GM18499 (cell line): ENCODE measurements around the gene OR56A4.

Source experiments
- ATAC-seq: cut with Tn5 transposase; IDR thresholded peaks from one replicate; pipeline ENCODE4 v1.9.1; 2021; ENCODE audit warnings: moderate number of reproducible peaks; ENCODE audit not compliant: insufficient read depth, unreplicated experiment

OR56A4 gene, protein sequence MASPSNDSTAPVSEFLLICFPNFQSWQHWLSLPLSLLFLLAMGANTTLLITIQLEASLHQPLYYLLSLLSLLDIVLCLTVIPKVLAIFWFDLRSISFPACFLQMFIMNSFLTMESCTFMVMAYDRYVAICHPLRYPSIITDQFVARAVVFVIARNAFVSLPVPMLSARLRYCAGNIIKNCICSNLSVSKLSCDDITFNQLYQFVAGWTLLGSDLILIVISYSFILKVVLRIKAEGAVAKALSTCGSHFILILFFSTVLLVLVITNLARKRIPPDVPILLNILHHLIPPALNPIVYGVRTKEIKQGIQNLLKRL

DNA sequence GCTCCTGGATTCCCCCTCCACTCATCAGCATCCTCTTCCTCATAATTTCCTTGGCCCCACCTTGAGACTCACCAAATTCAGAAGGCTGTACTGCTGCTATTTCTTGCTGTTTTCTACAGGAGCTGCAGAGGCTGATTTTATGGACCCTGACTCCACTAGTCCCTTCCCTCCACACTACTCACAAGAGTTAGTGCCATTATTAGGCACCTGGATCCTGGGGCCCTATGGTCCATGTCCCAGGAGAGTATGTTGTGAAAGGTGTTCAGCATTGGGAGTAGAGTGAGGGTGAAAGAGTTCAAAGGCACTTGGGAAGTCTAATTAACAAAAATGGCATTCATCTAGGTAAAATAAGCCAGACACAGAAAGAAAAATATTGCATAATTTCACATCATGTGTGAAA is at the start of gene OR56A4:
OR56A4 (minus strand) TSS at position 101 of the 400 bp plus-strand sequence. CDS start 3,954 bp downstream, outside the sequence.
- ATAC-seq: no peak

DNA sequence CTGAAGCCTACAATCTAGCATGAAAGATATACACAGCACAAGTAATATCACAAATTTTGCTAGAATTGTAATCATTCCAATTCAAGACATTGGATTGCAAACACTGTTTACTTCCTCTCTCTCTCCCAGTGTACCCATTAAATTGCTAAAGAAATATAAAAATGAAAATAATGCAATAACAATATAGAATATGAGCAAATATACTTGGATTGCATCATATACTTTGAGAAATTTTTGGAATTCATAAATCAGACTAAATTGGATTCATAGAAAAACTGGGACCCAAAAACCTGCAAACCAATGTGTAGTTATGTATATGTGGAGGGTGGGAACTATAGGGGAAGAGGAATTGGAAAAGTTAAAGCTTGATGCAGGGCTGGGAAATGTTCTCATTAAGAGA is 48.8 kb upstream of the OR56A4 start:
- no peak for ATAC-seq

DNA sequence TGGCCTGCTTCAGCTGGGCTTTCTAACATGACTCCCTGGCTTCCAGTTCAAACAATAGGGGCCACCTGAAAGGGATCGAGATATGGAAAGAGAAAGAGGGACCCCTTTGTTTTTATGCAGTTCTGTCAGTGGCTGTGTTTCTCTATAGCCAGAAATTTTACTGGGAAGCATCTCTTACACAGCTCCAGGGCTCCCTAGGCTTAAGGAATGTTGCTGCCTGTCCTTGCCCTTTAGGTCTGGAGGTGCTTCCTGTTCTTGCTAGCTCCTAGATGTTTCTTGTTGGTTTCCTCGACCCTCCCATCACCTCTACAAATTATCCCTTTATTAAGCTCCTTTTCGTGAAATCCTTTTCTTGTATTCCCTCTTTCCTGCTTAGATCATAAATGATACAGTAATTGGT is 45.6 kb upstream of the OR56A4 start:
- ATAC-seq: no peak

DNA sequence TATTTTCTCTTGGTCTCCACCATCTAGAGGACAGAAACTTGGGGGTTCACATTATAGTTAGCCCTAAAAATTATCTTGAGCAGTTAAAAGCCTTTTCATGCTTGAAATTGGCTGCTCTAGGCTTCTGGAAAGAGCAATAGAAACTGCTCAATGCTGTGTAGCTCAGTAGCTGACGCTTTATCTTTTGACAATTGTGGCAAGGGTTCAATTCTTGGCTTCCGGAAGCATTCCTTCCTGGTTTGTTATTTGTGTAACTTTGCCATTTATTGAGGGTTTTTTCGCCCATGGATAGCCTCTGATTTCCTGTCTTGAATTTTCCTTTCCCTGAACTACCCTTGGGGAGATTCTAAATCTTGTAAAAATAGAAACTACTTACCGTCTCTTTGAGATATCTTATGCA is 34.1 kb upstream of the OR56A4 start:
- ATAC-seq: no peak

DNA sequence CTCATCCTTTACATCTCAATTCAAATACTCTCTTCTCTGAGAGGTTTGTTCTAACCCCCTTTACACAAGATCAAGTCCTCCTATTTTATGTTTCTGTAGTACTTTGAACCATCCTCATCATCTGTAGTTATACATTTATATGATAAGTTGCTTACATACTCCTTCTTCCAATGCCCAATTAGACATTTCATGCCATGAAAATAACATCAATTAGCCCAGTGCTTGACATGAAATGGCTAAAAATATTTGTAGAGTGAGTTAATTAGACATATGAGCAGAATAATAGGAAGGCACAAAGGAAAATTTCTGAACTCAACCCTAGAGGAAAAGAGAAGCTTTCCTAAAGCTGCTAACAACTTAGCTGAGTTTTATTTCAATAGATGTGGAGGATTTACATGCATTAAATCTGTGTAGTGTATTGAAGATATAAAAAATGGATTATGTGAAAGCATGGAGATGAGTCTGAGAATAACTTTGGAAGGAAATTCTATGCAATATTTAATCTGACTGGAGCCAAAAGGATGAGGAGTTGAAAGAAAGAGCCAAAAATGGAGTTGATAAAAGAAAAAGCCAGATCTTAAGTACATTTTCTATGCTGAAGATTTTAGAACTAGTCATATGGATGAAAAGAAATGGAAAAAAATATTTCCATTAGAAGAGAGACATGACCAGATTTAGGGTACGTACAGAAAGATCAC is 24.1 kb upstream of the OR56A4 start, which contains the start of gene OR56A1:
OR56A1 (minus strand) TSS at position 51 of the 698 bp plus-strand sequence. CDS start 3,066 bp downstream, outside the sequence.
- ATAC-seq: no peak

DNA sequence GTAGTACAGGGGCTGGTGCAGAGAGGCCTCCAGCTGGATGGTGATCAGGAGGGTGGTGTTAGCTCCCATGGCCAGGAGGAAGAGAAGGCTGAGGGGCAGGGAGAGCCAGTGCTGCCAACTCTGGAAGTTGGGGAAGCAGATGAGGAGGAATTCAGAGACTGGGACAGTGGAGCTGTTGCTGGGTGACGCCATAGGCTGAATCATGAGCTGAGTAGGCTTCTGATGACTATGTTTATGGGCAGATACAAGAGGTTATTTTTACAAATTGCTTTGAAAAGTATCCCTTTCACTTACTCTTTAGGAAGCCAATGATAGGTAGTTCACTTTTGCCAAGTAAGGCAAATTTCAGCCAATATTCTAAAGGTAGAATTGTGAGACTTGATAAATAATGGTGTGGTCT is 20.8 kb upstream of the OR56A4 start:
- no peak for ATAC-seq

DNA sequence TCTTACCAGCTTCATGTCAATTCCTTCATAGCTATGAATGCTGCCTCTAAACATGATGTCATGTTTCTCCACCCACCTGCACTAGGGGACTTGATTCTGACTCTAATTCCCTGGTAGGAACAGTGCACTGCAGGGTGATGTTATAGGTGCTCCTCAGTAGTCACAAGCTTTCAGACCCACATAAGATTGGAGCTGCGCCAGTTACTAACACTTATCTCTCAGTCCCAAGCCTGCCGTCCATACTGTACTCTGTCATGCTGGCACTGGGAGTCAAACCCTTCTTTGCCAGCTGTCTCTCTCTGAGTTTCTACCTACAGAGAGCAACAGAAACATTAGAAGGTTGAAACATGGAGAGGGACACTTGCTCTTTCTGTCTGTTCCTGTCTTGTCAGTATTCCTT is 18.3 kb upstream of the OR56A4 start:
- no peak for ATAC-seq

DNA sequence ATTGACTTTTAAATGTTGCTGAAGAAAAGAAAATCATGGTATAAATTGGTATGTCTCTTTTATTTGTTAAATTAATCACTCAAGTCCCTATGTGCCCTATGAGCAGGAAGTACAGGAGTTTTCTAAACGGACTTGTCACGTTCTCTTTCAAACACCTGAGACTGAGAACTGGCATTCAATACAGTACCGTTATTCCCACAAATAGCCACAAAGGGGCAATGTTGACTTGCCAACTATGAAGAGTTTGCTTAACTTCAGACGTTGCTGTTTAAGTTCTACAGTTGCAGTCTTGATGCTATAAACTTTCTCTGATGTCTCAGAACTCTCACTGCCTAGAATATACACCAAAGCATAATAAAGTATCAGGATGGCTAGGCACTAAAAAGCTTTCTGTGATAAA is 16.2 kb upstream of the OR56A4 start:
- no peak for ATAC-seq

DNA sequence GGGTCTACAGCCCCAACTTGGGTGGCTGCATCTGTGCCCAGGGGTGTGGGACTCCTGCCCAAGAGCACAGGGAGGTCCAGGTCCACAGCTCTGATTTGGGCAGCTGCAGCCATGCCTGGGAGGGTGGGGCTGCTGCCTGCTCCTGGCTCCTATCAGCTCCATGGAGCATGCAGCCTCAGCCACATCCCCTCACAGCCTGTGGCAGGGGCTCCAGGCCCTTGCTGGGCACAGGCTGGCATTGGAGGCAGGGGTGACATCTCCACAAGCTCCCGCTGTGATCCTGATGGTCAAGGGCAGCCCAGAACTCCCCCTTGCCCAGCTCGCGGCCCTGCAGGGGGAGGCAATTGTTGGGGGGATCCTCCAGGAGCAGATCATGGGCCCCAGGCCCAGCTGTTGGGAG is 6.3 kb upstream of the OR56A4 start:
- ATAC-seq: no peak

DNA sequence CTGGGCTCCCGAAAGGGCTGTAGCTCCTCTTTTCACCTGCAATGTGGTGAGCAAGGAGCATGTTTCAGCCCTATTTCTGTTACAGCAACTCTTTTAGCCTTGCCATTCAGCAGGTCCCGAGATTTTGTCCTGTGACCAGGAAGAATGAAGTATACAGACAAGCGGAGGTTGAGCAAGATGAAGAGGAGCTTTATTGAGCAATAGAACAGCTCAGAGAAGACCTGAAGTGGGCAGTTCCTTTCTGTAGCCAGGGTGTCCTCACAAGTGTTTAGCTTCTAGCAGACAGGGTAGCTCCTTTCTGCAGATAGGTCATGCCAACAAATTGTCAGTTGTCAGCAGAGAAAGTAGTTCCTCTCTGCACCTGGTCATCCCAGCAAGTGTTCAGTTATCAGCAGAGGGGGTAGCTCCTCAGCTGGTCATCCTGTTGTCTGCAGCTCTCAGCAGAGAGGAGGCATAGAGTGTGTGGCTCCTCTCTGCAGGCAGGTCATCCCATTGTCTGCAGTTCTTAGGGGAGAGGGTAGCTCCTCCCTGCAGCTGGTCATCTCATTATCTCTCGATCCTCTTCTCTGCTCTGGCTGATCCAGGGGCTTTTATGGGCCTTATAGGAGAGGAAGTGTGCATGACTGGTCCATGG is 5.4 kb upstream of the OR56A4 start:
- no peak for ATAC-seq

DNA sequence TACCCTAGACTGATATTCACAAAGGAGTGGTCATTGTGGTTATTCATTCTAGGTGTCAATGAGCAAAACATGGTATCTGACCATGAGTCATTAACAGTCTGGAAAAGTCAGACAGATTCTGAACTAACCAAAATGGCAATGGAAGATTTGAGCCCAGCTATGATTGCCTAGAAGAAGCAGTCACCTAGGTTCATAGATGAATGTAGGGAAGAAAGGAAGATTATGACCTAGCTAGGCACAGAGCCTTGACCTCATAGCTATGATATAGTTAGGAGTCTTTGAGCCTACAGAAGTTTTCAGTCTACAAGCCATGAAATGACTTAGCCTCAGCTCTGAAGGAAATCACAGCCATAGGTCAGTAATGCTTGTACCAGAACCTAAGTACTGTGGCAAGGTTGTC is 351 bp downstream of the OR56A4 start:
- ATAC-seq: no peak

DNA sequence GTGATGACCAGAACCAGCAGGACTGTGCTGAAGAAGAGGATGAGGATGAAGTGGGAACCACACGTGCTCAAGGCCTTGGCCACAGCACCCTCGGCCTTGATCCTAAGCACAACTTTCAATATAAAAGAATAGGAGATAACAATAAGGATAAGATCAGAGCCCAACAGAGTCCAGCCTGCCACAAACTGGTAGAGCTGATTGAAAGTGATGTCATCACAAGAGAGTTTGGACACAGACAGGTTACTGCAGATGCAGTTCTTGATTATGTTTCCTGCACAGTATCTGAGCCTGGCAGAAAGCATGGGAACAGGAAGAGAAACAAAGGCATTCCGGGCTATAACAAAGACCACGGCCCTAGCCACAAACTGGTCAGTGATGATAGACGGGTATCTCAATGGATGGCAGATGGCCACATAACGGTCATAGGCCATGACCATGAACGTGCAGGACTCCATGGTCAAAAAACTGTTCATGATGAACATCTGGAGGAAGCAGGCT is 4.5 kb downstream of the OR56A4 start:
- no peak for ATAC-seq

DNA sequence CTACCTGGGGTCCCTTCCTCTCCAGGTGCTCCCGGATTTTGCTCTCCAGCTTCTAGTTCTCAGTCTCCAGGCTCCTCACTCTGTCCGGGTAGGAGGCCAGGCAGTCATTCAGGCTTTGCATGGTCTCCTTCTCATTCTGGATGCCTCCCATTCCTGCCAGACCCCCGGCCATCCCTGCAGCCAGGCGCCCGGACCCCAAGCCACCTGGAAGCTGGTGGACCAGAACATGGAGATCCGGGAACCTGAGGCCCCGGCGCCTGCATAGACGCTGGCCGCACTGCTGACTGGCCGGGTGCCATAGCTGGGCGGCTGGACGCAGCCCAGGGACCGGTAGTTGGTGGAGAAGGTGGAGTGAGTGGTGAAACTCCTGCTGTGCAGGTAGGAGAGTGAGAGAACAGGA is 12.0 kb downstream of the OR56A4 start:
- ATAC-seq: no peak

DNA sequence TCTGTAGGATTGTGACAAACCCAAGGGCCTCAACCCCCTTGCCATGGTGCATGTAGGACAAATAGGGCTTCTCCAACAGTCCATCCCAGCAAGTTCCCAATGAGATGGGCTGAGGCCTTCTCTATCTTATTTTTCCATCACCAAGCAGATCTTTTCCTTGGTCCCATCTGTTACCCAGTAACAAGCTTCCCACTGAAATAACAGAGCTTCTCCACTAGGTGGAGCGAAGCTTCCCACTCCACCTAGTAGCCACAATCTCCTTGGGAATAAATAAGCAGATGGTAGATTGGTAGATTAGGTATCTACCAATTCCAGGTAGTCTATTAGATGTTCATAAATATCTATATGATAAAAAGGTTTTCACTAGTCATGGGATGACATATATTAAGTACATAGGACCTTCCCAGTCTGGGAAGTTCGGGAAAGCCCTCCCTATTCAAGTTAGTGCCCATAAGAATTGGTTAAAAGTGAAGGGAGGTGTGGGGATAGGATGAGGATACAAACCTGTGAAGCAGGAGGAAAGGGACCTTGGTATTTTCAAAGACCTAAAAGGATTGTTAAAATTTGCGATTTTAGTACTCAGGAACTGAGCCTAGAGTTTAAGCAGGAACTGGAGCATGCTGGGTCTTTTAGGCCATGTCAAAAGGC is 14.0 kb downstream of the OR56A4 start:
- ATAC-seq: no peak

DNA sequence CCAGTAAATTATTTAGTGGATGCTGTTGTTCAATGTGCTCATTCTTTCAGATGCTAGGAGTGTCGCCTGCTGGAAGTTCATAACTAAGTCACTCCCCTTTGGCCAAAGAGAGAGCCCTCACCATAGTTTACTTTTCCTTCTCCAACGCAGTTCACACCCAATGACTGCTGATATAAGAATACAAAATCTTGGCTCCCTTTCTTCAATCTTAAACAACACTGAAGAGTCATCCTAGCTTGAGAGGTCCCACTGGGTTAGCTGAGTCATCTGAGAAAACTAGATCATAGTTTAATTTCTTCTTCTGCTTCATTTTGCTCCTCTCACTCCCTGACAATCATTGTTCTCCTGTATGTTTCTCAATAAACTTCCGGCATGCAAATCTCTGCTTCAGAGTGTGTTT is 14.6 kb downstream of the OR56A4 start:
- ATAC-seq: no peak

DNA sequence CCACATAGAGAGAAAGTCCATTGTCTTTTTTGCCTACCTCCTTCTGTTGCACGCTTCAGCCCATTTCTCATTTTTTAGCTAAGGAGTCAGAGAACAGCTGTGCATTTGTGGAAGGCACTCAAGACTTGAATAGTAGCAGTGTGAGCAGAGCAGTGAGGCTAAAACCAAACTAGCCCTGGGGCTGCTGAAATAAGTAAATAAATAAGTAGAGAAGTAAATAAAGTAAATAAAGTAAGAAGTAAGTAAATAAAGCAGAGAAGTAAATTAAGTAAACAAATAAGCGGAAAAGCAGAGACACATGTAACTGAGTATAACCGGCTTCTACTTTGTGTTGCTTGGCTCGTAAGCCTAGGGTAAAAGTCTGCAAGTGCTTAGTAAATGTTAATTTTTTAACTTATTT is 17.5 kb downstream of the OR56A4 start:
- no peak for ATAC-seq

DNA sequence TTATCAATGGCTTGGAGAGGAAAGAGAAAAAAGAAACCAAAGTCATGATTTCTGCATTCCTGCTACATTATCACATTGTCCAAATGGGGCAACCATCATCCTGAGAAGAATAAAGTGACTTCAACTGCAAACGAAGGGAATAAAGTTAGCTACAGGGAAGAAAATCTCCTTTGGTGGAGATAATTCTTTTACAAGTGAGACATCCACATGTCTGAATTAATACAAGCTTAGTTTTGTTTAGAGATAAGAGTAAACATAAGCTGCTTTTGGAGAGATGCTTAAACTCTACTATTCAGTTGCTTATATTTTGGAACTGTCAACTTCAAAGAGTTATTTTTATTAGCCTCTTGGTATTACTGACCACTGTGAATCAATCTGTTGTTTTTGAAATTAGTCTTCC is 19.9 kb downstream of the OR56A4 start, which contains the start of gene OR52L1:
OR52L1 (minus strand) TSS at position 101 of the 400 bp plus-strand sequence; CDS start at position 46, 55 bp downstream.
- ATAC-seq: no peak

DNA sequence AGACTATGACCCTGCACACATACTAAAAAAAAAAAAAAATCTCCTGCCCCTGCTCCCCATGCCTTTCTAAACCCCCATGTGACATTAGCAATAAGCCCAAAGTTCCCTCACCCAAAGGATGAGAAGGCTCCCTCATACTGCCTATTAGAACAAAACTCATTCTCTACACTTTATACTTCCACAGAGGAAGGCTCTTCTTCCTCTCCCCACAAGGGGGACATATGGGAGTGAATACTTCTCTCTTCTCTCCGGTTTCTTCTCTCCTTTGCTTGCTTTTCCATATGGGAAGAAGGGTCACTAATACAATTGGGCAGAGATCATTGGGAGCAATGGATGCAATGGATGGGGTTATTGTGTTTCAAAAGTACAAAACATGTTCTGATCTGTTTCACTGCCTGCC is 23.3 kb downstream of the OR56A4 start:
- no peak for ATAC-seq

DNA sequence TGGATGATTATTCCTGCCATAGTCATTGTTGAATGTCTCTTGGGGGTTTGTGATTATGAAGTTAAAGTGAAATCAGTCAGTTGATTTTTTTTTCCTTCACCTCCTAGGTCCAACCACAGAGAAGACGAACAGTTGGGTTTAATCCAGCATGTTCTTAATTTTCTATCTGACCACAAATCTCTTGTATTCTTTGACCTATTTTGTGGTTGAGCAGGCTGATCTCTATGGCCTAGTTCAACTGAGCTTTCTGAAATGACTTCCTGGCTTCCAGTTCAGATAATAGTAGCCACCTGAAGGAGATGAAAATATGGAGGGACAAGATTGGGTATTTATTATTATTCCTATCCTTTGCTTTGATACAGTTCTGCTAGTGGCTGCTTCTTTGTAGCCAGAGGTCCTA is 33.2 kb downstream of the OR56A4 start:
- no peak for ATAC-seq

DNA sequence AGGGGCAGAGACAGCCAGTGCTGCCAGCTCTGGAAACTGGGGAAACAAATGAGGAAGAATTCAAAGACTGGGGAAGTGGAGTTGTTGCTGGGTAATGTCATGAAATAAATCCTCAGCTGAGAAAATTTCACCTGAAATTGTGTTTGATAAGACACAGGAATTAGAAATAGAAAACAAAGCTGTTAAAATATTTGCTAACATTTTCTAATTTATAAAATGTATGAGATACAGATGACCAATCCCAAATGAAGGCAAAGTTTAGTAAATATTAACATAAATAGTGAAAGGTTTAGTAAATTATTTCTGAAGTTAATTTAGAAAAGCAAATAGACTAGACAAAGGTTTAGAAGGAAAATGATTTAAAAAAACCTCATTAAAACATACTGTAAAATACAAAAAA is 38.4 kb downstream of the OR56A4 start, which contains the start of gene OR56A5:
OR56A5 (minus strand) TSS at position 101 of the 400 bp plus-strand sequence; CDS start at position 101, 0 bp downstream.
- ATAC-seq: no peak
